ENCODE data around the gene XPR1.

The XPR1 gene

DNA sequence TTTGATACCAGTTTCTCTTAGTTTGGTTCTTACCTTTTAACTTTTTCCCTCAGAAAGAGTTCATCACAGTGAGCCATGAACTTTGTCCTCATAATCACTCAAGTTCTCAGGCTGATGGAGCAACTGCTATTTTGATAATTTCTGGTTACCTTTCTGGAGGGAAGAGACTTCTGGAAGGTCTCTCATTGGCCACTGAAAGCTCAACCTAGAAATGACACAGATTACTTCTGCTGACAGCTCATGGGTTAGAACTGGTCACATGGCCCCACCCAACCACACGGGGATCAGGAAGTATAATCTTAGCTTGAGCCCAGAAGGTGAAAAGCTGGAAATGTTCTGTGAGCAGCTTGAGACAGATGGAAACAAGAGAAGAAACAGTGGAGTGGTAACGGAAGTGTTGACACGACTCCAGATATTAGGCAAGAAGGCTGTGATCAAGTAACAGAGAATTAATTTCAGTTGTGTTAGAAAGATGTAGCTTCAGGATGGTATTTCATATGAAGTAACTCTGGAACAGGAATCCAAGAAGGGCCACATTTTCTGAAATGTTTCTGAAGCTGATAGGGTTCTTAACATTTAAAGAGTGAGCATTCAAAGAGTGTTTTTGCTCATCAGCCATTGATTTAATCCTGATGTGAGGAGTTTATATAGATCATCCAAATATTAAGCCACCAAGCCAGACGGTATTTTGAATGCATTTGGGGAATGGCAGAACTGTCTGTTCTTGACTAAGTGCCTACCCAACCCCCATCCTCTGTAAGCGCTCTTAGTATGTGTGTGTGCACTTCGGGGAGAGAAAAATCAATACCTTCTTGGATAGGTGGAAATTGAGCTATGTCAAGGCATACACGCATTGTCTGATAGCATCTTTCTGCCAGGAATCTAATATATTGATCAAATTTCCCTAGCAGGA is 21.9 kb upstream of the XPR1 start:
- no peaks in the 10 kb centered on the region for H3K36me3 ChIP-seq (ENCODE audit: control insufficient read depth, insufficient read depth, low read length)
- TF ChIP-seq, protein P1, sequence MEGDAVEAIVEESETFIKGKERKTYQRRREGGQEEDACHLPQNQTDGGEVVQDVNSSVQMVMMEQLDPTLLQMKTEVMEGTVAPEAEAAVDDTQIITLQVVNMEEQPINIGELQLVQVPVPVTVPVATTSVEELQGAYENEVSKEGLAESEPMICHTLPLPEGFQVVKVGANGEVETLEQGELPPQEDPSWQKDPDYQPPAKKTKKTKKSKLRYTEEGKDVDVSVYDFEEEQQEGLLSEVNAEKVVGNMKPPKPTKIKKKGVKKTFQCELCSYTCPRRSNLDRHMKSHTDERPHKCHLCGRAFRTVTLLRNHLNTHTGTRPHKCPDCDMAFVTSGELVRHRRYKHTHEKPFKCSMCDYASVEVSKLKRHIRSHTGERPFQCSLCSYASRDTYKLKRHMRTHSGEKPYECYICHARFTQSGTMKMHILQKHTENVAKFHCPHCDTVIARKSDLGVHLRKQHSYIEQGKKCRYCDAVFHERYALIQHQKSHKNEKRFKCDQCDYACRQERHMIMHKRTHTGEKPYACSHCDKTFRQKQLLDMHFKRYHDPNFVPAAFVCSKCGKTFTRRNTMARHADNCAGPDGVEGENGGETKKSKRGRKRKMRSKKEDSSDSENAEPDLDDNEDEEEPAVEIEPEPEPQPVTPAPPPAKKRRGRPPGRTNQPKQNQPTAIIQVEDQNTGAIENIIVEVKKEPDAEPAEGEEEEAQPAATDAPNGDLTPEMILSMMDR (IDR thresholded peaks at IDR 0.05; ENCODE audit: insufficient read depth, low read length, poor library complexity, severe bottlenecking), result no peak
- no peaks in the 10 kb centered on the region for H3K27me3 ChIP-seq (replicated peaks; ENCODE audit: control insufficient read depth, insufficient read depth, low read length)
- DNase-seq (ENCODE audit: extremely low read depth, insufficient read length), result no peak
- H3K4me3 ChIP-seq (replicated peaks; ENCODE audit: low read depth, low read length), result no peak overlapping the region

DNA sequence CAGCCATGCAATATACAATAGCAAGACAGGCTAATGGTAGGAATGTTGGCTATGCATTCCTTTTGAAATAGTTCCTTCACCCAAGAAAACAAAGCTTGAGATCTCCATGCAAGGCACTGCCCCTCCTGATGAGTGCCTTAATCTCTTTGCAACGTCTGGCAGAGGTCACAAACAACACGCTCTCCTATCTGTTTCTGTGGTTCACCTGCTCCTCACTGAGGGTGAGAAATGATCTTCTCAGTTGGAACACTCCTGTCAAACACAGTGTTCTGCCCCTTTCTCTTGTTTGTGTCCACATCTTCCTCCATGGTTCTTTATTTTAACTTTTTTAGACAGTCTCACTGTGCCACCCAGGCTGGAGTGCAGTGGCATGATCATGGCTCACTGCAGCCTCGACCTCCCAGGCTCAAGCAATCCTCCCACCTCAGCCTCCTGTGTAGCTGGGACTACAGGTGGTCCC is 21.2 kb upstream of the XPR1 start:
- DNase-seq (ENCODE audit: extremely low read depth, insufficient read length), result no peak
- Histone ChIP-seq H3K27me3 (replicated peaks; ENCODE audit: control insufficient read depth, insufficient read depth, low read length) (no peaks in the 10 kb centered on the region), H3K36me3 (ENCODE audit: control insufficient read depth, insufficient read depth, low read length) (no peaks in the 10 kb centered on the region), H3K4me3 (replicated peaks; ENCODE audit: low read depth, low read length) (no peak overlapping the region)
- TF ChIP-seq, protein P1 (IDR thresholded peaks at IDR 0.05; ENCODE audit: insufficient read depth, low read length, poor library complexity, severe bottlenecking), result no peak

DNA sequence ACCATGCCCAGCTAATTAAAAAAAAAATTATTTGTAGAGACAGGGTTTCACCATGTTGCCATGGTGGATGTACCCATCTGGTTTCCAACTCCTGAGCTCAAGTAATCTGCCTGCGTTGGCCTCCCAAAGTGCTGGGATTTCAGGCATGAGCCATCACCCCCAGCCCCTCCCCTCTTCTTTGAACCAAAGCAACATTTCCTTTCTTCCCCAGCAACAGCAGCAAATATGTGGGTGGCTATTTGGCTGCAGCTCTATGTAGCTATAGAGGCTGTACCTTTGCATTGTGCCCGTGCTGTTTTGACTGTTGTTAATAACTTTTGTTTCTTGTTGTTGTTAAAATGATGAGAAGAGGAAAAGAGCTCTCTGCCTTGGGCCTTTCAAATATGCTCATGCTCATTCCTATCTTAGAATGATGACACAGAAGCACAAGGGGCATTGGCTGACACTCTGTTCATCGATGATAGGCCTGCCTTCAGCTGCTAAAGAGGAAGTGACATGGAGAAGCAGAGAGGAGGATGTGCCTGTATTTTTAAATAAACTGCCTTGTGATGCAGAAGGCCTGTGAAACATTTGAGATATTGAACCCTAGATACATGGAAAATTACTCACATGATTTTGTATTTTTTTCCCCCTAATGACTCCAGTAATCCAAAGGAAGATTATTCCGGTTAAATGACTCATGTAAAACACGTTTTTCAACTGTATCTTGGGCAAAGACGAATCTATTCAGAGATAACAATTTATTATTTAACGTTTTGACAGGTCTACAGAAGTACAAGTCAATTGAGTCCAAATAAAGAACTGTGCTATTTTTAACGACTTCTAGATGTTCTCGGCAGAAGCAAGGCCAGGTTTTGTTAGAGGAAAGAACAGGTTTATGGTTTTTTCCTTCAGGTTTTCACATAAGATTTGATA is 20.5 kb upstream of the XPR1 start:
- Histone ChIP-seq H3K4me3 (replicated peaks; ENCODE audit: low read depth, low read length) (no peak overlapping the region), H3K27me3 (replicated peaks; ENCODE audit: control insufficient read depth, insufficient read depth, low read length) (no peaks in the 10 kb centered on the region), H3K36me3 (ENCODE audit: control insufficient read depth, insufficient read depth, low read length) (no peaks in the 10 kb centered on the region)
- DNase-seq (ENCODE audit: extremely low read depth, insufficient read length), result no peak
- TF ChIP-seq, protein P1 (IDR thresholded peaks at IDR 0.05; ENCODE audit: insufficient read depth, low read length, poor library complexity, severe bottlenecking), result no peak

DNA sequence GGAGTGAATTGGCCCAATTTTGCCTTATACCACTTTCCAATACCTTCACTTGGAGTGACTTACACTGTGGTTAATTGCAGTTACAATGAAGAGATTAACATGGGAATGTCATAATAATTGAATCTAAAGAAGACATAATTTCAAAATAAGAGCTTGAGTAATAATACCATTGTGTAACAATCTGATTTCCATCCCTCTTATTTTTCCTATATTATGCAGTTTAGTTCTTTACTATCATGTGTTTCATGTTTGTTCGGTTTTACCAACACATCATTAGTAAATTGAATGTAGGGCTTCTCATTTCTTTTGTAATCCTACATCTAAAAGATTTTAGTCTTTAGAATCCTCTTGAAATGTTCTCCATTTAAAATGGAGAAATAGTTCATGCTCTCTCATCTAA is 19.2 kb upstream of the XPR1 start:
- TF ChIP-seq, protein P1 (IDR thresholded peaks at IDR 0.05; ENCODE audit: insufficient read depth, low read length, poor library complexity, severe bottlenecking), result no peak
- no peak overlapping the region for H3K4me3 ChIP-seq (replicated peaks; ENCODE audit: low read depth, low read length)
- H3K36me3 ChIP-seq (ENCODE audit: control insufficient read depth, insufficient read depth, low read length), result no peaks in the 10 kb centered on the region
- no peaks in the 10 kb centered on the region for H3K27me3 ChIP-seq (replicated peaks; ENCODE audit: control insufficient read depth, insufficient read depth, low read length)
- no peak for DNase-seq (ENCODE audit: extremely low read depth, insufficient read length)

- H3K36me3 ChIP-seq (ENCODE audit: control insufficient read depth, insufficient read depth, low read length), result no peaks in the 10 kb centered on the region
- TF ChIP-seq, protein P1 (IDR thresholded peaks at IDR 0.05; ENCODE audit: insufficient read depth, low read length, poor library complexity, severe bottlenecking), result no peak
- H3K27me3 ChIP-seq (replicated peaks; ENCODE audit: control insufficient read depth, insufficient read depth, low read length), result no peaks in the 10 kb centered on the region; the same call in 1 of the 2 replicates
- H3K4me3 ChIP-seq (replicated peaks; ENCODE audit: low read depth, low read length), result no peak overlapping the region
- no peak for DNase-seq (ENCODE audit: extremely low read depth, insufficient read length)
These were observed 17.1 kb upstream of the XPR1 start for GRCh38 chr1:180614730-180615129.
